Activated T-helper 1 cell treated with anti-CD3 and anti-CD28 coated beads, Interleukin-2, amount 50 U/mL, for 16 hours (primary cell): ENCODE data around the gene SLC27A5.
"Not testable (repeated sequence)": the region's sequence is repeated elsewhere in the genome, so short reads cannot be mapped to it uniquely, and the experiment has no call there.

Source experiments
- DNase-seq, 2 donors: peaks; one replicate each; pipeline ENCODE4 v3.0.0-alpha.2; 2020; ENCODE audit warnings: low read depth in 1 of 2, low spot score in 1 of 2

The SLC27A5 gene

DNA sequence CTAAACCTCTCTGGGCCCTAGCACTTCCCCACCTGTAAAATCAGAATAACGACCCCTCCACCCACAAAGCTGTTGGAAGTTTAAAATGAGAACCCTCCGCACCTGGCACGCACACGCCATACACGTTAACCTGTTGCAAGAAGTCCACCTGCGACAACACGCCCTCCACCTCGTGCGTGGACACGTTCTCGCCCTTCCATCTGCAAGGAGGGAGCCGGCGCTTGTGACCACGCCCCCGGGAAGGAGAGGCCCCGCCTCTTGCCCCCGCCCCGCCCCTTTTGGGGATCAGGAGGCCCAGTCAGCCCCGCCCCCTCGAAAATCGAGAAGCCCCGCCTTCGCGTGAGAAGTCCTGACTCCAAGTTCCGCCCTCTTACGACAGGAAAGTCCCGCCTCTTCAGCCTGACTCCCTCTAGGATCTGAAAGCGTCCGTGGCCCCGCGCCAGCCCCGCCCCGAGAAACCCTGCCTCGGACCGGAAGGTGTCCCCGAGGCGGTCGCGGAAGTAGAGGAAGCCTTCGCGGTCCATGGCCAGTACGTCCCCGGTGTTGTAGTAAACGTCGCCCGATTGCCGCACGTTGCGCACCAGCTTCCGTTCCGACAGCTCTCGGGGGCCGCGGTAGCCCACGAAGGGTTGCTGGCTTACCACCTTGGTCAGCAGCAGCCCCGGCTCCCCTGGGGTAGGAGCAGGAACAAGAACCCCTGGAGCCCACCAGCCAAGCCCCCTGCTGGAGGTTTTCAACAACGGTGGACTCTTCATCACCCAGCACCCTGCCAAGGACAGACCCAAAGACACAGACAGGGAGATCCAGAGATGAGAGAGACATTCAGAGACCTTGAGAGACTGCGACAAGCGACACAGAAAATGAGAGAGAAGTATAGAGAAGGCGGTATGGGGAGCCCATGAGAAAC lies 12.5 kb downstream of the SLC27A5 start:
- DNase-seq: peak; percentile 87 to 90

DNA sequence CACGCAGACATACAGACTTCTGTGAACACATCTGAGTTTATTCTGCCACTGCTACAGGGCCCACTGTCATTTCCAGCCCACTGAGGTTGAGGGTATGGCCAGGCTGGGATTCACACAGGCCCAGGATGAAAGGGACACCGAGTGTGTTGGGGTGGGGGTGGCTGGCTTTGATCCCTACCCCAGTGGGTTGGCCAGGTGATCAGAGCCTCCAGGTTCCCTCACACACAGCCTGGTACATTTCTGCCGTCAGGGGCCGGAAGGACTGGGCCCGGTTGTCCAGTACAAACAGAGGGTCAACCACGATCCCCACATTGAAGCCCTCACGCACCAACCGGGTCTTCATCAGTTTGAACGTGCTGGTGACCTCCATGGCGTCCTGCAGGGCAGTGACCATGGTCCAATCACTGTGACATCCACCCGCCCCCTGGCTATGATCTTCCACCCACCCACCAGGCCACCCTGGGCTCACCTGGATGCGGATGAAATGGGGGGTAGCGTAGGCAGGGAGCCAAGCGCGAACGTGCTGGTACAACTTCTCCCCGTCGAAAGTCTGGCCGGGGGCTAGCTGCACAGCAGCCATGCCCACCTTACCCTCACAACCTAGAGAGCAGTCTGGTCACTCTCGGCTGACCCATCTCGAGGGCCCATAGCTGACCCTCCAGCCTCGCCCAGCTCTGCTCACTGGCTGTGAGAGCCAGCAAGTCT lies 13.3 kb downstream of the SLC27A5 start:
- DNase-seq: no peak

GRCh38 chr19:58497634-58498170 lies 14.1 kb downstream of the SLC27A5 start:
- DNase-seq: no peak

- DNase-seq: no peak
Observed at GRCh38 chr19:58492265-58492664, 19.5 kb downstream of the SLC27A5 start.

GRCh38 chr19:58491393-58491792 lies 20.4 kb downstream of the SLC27A5 start:
- DNase-seq: no peak

DNA sequence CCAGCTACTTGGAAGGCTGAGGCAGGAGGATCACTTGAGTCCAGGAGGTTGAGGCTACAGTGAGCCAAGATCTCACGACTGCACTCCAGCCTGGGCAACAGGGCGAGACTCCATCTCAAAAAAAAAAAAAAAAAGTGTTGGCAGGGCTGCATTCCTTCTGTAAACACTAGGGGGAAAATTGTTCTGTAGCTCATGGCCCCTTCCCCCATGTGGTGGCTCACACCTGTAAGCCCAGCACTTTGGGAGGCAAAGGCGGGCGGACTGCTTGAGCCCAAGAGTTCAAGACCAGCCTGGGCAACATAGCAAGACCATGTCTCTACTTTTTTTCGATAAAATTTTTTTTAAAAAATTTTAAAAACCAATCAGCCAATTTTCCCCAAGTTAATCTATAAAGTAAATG lies 27.4 kb downstream of the SLC27A5 start:
- not testable (repeated sequence) for DNase-seq

GRCh38 chr19:58483776-58484175 lies 28.0 kb downstream of the SLC27A5 start:
- DNase-seq: no peak

- DNase-seq: no peak
Observed at GRCh38 chr19:58482372-58482771, 29.4 kb downstream of the SLC27A5 start.

- DNase-seq: no peak
Observed at GRCh38 chr19:58480831-58481230, 31.0 kb downstream of the SLC27A5 start.

DNA sequence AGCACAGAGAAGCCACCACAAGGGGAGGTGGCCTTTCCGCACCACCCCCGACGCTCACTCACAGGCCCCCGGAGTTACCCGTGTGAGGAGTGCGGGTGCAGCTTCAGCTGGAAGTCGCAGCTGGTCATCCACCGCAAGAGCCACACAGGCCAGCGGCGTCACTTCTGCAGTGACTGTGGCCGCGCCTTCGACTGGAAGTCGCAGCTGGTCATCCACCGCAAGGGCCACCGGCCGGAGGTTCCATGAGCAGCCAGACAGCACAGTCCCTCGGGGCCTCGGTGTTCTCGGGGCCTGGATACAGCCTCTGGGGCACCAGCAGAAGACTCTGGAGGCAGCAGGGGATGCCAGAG lies 31.3 kb downstream of the SLC27A5 start:
- DNase-seq: no peak

GRCh38 chr19:58479736-58480480 lies 31.9 kb downstream of the SLC27A5 start:
- no peak for DNase-seq

DNA sequence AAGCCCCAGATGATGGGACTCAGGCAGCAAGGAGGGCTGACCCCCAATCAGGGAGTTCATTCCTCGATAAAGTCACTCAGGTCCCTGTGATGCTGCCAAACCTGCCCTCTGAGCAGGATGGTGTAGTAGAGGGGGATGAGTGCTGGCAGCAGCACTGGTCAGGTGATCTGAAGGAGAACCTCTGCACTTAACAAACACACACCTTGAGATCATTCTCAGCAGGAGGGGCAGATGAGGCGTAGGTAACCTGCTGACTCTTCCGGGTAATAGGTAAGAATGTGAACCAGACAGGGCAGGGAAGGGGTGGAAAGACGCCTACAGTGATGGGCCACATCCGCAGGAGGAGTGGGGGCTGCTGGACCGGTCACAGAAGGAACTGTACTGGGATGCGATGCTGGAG lies 32.5 kb downstream of the SLC27A5 start:
- DNase-seq: no peak

DNA sequence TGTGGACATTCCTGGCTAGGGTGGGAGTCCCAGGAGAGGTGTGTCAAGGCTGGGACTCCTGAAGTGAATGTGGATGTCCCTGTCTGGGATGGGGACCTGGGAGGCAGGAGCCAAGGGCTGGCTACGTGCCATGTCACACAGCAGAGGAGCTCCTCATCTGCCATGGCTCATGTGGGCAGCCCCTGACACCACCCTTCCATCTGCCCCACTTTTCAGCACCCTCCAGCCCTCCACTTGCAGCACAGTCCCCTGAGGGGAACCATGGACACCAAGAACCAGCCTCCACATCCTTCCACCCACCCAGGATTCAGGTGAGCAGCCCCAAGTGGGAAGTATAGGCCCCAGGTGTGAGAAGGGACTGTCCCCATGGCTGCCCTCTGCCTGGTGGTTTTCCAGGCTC lies 33.9 kb downstream of the SLC27A5 start:
- DNase-seq: no peak

- DNase-seq: no peak
Observed at GRCh38 chr19:58477130-58477529, 34.7 kb downstream of the SLC27A5 start.

- no peak for DNase-seq
Observed at GRCh38 chr19:58476498-58477015, 35.2 kb downstream of the SLC27A5 start.

- DNase-seq: peak; percentile 87 to 89
Observed at GRCh38 chr19:58475714-58476497, 35.9 kb downstream of the SLC27A5 start, which contains the start of gene ZNF446. ZNF446 (plus strand) TSS chr19:58476352; CDS start chr19:58477219, 867 bp downstream.

GRCh38 chr19:58474997-58475713 lies 36.6 kb downstream of the SLC27A5 start:
- no peak for DNase-seq

DNA sequence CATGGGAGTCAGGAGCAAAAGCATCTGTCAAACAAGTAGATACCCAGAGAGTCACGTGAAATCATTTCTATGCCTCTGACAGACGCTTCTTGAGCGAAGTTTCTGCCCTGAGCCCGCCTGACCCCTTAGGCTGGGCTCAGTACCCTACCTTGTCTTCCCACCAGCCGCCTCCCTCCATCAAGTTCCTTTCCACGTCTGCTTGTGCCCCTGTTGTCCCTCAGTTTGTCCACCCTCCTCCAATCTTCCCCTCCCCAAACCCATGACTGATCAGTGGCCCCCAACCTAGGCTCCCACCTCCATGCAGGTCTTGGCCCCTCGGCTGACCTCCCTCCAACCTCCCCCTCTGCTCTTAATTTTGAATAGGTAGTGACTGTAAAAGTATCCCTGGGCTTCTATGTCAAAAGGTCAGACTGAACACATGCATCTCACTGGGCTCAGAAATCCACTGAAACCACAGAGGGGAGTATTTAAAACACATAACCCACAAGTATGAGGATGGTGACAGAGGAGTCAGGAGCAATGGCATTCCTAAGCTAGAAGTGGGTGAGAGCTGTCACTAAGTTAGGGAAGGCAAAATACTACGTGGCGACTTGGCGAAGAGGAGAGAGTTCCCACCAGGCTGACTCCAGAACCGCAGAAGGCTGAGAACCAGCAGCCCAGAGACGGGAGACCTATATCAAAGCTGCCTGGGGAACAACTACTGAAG lies 37.3 kb downstream of the SLC27A5 start:
- no peak for DNase-seq

DNA sequence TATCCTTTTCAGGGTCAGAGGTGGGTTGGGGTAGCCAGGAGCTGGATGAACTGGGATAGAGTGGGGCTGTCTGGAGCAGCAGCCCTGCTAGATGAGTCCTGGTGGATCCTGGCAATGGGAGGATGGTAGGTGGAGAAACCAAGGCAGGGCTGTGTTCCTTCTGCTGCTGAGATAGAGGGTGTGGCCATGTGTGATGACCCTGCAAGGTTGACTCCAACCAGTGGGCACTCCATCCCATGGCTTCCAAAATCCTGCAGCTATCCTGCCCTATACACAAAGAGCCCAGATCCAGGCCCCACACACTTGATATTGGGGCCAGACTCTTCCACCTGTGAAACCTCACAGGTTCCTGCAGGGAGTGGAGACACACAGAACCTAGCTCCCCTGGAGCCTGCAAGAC lies 38.0 kb downstream of the SLC27A5 start:
- no peak for DNase-seq
